ENCODE data around the gene FTSJ3. TPM values are rescaled to one million over a fixed set of nuclear protein-coding genes. Genes with fewer than 3 reads are reported as not detected.

FTSJ3 gene
- total and polyA plus RNA-seq, 2 donors (not counting 1 experiment from before 2014, with no cell fraction given) = 37.8 to 61.8 TPM

GRCh38 chr17:63848834-63849689 lies 21.6 kb upstream of the FTSJ3 start:
- Histone ChIP-seq H3K36me3 (ENCODE audit: control insufficient read depth, insufficient read depth, low read length) (no peaks in the 10 kb centered on the region), H3K9ac (ENCODE audit: insufficient read depth, low read length) (peak overlapping the region; percentile 57), H4K20me1 (ENCODE audit: control insufficient read depth, extremely low read depth, insufficient read depth, low read length) (no peaks in the 10 kb centered on the region), H3K4me2 (ENCODE audit: extremely low read depth, insufficient read depth, low read length) (peak overlapping the region; percentile 58), H2AFZ (ENCODE audit: low read length) (peak overlapping the region; percentile 99), H3K27ac (ENCODE audit: insufficient read depth, low read length) (peak overlapping the region; percentile 57), H3K9me3 (ENCODE audit: control insufficient read depth, insufficient read depth, low read depth, low read length) (no peaks in the 10 kb centered on the region), H3K27me3 (ENCODE audit: control insufficient read depth, insufficient read depth, low read length) (no peaks in the 10 kb centered on the region), H3K4me1 (ENCODE audit: control insufficient read depth, extremely low read depth, insufficient read depth, low read length) (no peaks in the 10 kb centered on the region), H3K79me2 (ENCODE audit: control insufficient read depth, insufficient read depth, low read length) (no peaks in the 10 kb centered on the region), H3K4me3 (replicated peaks in 1 of 4; ENCODE audit: control extremely low read depth in 1 of 4, insufficient read depth in 1 of 4, low read depth in 3 of 4, low read length in 4 of 4) (peak overlapping the region in 3 of 4 experiments; percentile 19 to 38 (median 32))
- TF ChIP-seq, protein P1, sequence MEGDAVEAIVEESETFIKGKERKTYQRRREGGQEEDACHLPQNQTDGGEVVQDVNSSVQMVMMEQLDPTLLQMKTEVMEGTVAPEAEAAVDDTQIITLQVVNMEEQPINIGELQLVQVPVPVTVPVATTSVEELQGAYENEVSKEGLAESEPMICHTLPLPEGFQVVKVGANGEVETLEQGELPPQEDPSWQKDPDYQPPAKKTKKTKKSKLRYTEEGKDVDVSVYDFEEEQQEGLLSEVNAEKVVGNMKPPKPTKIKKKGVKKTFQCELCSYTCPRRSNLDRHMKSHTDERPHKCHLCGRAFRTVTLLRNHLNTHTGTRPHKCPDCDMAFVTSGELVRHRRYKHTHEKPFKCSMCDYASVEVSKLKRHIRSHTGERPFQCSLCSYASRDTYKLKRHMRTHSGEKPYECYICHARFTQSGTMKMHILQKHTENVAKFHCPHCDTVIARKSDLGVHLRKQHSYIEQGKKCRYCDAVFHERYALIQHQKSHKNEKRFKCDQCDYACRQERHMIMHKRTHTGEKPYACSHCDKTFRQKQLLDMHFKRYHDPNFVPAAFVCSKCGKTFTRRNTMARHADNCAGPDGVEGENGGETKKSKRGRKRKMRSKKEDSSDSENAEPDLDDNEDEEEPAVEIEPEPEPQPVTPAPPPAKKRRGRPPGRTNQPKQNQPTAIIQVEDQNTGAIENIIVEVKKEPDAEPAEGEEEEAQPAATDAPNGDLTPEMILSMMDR (conservative IDR thresholded peaks at IDR 0.05 in 1 of 2, IDR thresholded peaks at IDR 0.05 in 1 of 2; ENCODE audit: low read depth in 1 of 2, low read length in 2 of 2) = peak; percentile 40 to 49
- no peak for TF ChIP-seq EZH2 (IDR thresholded peaks at IDR 0.05; ENCODE audit: low read length, missing control alignments)
- DNase-seq (ENCODE audit: low read depth in 2 of 2) = peak; percentile 82 to 88

DNA sequence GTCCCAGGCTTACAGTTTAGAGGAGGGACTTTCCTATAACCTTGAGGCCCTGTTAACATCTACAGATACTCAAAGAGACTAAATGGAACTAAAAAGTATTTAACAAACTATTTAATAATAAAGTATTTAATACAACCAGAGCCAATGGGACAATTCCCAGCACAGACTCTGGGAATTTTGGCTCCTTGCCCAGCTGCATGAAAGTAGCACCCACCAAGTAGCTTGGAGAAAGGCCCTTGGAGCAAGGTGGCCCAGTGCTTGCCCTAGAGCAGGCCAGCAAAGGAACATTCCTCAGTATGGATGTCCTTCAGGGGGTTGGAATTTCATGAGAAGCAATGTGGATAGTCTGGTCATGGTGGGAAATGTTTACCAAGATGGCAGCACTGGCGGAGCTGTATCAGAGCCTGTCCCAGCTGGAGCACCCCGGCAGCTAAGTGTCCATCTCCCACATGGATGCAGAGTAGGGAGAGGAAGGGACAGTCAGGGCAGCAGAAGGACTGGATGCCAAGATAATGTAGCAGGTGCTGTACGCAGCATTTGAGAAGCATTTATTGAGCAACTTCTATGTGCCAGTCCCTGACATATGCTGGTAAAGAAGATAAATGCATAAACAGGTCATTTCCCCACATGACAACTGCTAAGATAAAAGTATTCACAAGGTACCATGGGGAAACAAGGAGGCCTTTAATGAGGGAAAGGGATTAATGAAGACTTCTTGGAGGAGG lies 20.2 kb upstream of the FTSJ3 start:
- Histone ChIP-seq H3K27ac (ENCODE audit: insufficient read depth, low read length) (no peak overlapping the region), H3K27me3 (ENCODE audit: control insufficient read depth, insufficient read depth, low read length) (no peaks in the 10 kb centered on the region), H2AFZ (ENCODE audit: low read length) (no peak overlapping the region), H3K79me2 (ENCODE audit: control insufficient read depth, insufficient read depth, low read length) (no peaks in the 10 kb centered on the region), H3K9ac (ENCODE audit: insufficient read depth, low read length) (no peak overlapping the region), H3K4me3 (replicated peaks in 1 of 4; ENCODE audit: control extremely low read depth in 1 of 4, insufficient read depth in 1 of 4, low read depth in 3 of 4, low read length in 4 of 4) (no peak overlapping the region), H3K36me3 (ENCODE audit: control insufficient read depth, insufficient read depth, low read length) (no peaks in the 10 kb centered on the region), H3K4me2 (ENCODE audit: extremely low read depth, insufficient read depth, low read length) (no peak overlapping the region), H4K20me1 (ENCODE audit: control insufficient read depth, extremely low read depth, insufficient read depth, low read length) (no peaks in the 10 kb centered on the region), H3K4me1 (ENCODE audit: control insufficient read depth, extremely low read depth, insufficient read depth, low read length) (peaks cover 3% of the 10 kb centered on the region), H3K9me3 (ENCODE audit: control insufficient read depth, insufficient read depth, low read depth, low read length) (no peaks in the 10 kb centered on the region)
- DNase-seq (ENCODE audit: low read depth in 2 of 2) = no peak
- TF ChIP-seq EZH2 (IDR thresholded peaks at IDR 0.05; ENCODE audit: low read length, missing control alignments) = no peak
- TF ChIP-seq, protein P1 (conservative IDR thresholded peaks at IDR 0.05 in 1 of 2, IDR thresholded peaks at IDR 0.05 in 1 of 2; ENCODE audit: low read depth in 1 of 2, low read length in 2 of 2) = no peak

- Histone ChIP-seq H3K4me1 (ENCODE audit: control insufficient read depth, extremely low read depth, insufficient read depth, low read length) (peaks cover 7% of the 10 kb centered on the region), H3K4me2 (ENCODE audit: extremely low read depth, insufficient read depth, low read length) (no peak overlapping the region), H3K27me3 (ENCODE audit: control insufficient read depth, insufficient read depth, low read length) (no peaks in the 10 kb centered on the region), H3K9me3 (ENCODE audit: control insufficient read depth, insufficient read depth, low read depth, low read length) (no peaks in the 10 kb centered on the region), H3K79me2 (ENCODE audit: control insufficient read depth, insufficient read depth, low read length) (peaks cover 16% of the 10 kb centered on the region), H3K36me3 (ENCODE audit: control insufficient read depth, insufficient read depth, low read length) (no peaks in the 10 kb centered on the region), H3K27ac (ENCODE audit: insufficient read depth, low read length) (no peak overlapping the region), H2AFZ (ENCODE audit: low read length) (no peak overlapping the region), H4K20me1 (ENCODE audit: control insufficient read depth, extremely low read depth, insufficient read depth, low read length) (no peaks in the 10 kb centered on the region), H3K4me3 (replicated peaks in 1 of 4; ENCODE audit: control extremely low read depth in 1 of 4, insufficient read depth in 1 of 4, low read depth in 3 of 4, low read length in 4 of 4) (no peak overlapping the region), H3K9ac (ENCODE audit: insufficient read depth, low read length) (no peak overlapping the region)
- DNase-seq (ENCODE audit: low read depth in 2 of 2) = no peak
- no peak for TF ChIP-seq EZH2 (IDR thresholded peaks at IDR 0.05; ENCODE audit: low read length, missing control alignments)
- TF ChIP-seq, protein P1 (conservative IDR thresholded peaks at IDR 0.05 in 1 of 2, IDR thresholded peaks at IDR 0.05 in 1 of 2; ENCODE audit: low read depth in 1 of 2, low read length in 2 of 2) = no peak
These were observed 18.0 kb upstream of the FTSJ3 start for GRCh38 chr17:63845509-63845908.
